ENCODE results near the gene FAM120B. TPM values are rescaled to one million over a fixed set of nuclear protein-coding genes. Genes with fewer than 3 reads are reported as not detected.

FAM120B gene
- total and polyA plus RNA-seq, 2 donors = 17.5 to 30.3 TPM

DNA sequence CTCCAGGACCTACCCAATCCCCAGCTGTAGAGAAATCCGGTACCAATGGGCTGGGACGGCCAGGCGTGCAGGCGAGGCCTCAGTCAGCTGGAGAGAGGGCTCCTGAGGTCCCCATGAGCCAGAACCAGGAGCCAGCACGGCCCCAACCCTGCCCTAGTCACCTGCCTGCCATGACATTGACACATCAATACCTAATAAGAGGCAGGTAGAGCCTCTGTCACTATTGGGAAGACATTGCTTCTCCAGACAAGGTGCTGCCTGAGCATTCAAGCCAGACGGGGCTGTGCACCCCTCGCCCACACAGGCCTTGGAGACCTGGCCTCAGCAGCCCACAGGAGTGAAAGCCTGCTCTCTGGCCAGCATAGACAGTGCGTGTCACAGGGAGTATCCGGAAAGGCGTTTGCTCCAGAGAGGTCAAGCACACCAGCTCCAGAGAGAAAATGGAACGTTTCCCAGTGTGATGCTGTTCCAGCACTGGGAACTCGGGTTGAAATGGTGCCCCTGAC, 19.1 kb upstream of the FAM120B start:
- WGBS = 70% methylated on average over 12 of the region's 12 CpGs
- Histone ChIP-seq H3K36me3 (ENCODE audit: insufficient read depth) (no peaks in the 10 kb centered on the region), H3K4me1 (ENCODE audit: insufficient read depth) (no peaks in the 10 kb centered on the region), H3K4me3 (ENCODE audit: low read depth, low read length) (no peak overlapping the region), H3K27ac (ENCODE audit: low read depth) (no peak overlapping the region)
- DNase-seq (ENCODE audit: extremely low spot score) = no peak

DNA sequence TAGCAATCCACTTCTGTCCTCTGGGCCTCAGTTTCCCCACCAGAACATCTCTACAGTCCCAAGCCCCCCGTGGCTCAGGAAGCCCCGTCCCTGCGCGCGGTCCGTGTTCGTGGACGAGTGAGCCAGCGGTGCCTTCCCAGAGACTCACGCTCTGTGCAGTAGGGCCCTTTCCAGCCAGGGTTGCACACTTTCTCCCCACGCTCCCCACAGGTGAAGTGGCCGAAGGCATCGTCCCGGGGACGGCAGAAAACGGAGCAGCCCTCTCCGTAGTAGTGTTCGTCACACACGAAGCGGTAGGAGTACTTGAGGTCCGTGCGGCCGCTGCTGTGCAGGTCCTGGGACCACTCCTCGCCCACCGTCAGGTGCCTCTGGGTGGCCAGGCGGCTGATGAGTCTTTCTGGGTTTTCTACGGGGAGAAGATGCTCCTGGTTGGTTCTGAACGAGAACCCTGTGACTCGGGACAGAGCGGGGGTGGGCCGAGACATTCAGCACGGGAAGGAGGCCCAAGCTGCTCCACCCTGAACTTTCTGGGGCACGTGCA, 18.4 kb upstream of the FAM120B start:
- H3K4me1 ChIP-seq (ENCODE audit: insufficient read depth) = no peaks in the 10 kb centered on the region
- no peak overlapping the region for H3K4me3 ChIP-seq (ENCODE audit: low read depth, low read length)
- WGBS = 82% methylated on average over 33 of the region's 33 CpGs
- DNase-seq (ENCODE audit: extremely low spot score) = no peak
- no peaks in the 10 kb centered on the region for H3K36me3 ChIP-seq (ENCODE audit: insufficient read depth)
- no peak overlapping the region for H3K27ac ChIP-seq (ENCODE audit: low read depth)

DNA sequence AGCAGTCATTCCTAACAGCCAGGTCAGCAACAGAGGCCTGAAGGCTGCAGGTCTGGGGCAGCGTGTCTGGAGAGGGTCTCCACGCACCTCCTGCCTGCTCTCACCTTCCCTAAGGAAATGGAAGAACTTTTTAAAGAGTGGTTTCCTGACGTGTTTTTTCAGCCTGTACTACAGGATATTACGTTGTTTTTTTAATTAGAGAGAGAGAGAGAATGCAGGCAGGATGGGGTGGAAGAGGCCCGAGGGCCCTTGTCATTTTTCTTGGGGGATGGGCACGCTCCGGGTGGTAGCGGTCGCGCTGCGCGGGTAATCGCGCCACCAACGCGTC, 17.7 kb upstream of the FAM120B start:
- no peak overlapping the region for H3K27ac ChIP-seq (ENCODE audit: low read depth)
- 38% methylated on average over 16 of the region's 16 CpGs for WGBS
- no peaks in the 10 kb centered on the region for H3K4me1 ChIP-seq (ENCODE audit: insufficient read depth)
- H3K4me3 ChIP-seq (ENCODE audit: low read depth, low read length) = peak overlapping the region; percentile 75
- H3K36me3 ChIP-seq (ENCODE audit: insufficient read depth) = no peaks in the 10 kb centered on the region
- no peak for DNase-seq (ENCODE audit: extremely low spot score)

DNA sequence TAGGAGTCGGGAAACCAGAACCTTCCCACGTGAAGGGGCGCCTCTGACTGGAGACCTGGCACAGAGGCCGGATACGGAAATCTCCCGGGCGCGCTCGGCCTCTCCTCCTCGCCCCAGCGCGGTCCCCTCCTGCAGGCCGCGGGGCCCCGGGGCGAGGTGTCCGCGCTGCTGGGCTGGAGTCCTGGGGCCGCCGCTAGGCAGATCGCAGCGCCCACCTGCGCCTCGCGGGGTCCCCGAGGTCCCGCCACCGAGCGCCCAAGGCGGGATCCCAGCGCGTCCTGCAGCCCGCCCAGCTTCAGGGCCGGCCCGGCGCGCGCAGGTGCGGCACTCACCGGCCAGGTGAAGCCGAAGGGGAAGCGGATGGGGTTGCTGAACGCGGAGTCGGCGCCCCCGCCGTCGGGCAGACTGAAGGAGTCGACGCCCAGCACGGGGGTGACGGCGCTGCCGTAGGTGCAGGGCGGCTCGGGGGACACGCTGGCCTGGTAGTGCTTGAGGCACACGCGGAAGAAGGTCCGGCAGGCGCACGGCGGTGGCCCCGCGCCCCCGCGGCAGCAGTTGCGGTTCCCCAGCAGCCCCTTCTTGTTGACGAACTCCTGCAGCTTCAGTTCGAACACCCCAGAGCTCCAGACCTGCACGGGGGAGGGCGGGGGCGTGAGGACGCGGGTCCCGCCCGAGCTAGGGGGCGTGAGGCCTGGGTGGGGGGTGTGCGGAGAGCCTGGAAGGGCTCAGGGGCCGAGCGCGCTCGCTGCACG, 17.2 kb upstream of the FAM120B start:
- Histone ChIP-seq H3K4me3 (ENCODE audit: low read depth, low read length) (peak overlapping the region; percentile 75), H3K27ac (ENCODE audit: low read depth) (no peak overlapping the region), H3K36me3 (ENCODE audit: insufficient read depth) (no peaks in the 10 kb centered on the region), H3K4me1 (ENCODE audit: insufficient read depth) (no peaks in the 10 kb centered on the region)
- DNase-seq (ENCODE audit: extremely low spot score) = no peak
- 9% methylated on average over 85 of the region's 85 CpGs for WGBS

DNA sequence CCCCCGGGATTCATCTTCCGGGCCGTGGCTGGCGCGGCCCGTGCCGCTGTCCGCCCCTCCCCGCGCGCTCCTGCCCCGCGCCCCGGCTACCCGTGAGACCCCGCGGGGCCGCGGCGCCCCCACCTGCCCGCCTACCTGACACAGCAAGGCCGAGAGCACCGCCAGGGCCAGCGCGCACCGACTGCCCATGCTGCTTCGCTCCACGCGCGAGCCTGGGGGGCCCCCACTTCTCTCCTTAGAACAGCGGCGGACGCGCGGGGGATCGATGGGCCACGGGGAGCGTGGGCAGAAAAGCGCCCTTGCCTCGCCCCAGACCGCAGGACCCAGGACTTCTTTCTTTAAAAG, 16.6 kb upstream of the FAM120B start:
- WGBS = under 1% methylated on average over 41 of the region's 41 CpGs
- Histone ChIP-seq H3K4me3 (ENCODE audit: low read depth, low read length) (peak overlapping the region; percentile 75), H3K36me3 (ENCODE audit: insufficient read depth) (no peaks in the 10 kb centered on the region), H3K4me1 (ENCODE audit: insufficient read depth) (no peaks in the 10 kb centered on the region), H3K27ac (ENCODE audit: low read depth) (peak overlapping the region; percentile 80)
- no peak for DNase-seq (ENCODE audit: extremely low spot score)

DNA sequence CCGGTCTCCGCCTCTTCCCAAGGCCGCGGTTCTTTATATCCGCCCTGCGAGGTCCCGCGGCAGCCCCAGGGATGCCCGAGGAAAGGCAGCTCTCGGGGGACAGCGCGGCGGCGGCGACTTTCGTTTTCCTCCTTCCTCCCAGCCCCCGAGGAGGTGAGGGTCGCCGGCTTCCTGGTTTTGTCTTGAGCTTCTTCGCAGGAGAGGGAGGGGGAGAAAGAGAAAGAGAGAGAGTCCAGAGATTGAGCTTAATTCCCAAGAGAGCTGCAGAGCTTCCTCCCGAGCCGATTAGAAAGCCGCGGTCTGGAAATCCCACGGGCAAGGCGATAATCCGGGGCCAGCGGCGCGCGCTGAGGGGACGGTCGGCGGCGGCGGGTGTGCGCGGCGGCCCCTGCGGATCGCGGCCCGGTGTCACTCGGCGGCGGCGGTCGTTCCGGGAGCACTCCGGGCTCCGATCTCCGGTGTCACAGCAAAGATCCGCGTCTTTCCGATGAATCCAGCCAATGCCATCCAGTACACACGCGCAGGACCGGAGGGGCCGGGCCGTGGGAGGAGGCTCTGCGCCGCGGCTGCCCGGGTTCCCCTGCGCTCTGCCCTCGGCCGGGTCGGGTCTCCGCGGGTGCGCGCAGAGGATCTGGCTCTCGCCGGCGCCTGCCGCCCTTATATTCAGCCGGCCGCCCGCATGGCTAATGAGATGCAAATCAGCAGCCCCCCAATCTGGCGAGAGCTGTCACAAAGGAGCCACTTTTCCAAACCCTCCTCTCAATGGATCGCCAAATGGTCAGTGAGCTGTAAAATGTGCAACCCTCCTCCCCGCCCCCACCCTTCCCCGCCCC, 16.0 kb upstream of the FAM120B start, which contains the start of gene DLL1:
Gene DLL1, minus strand, starts transcription at position 783 of the 833 bp plus-strand sequence. CDS start 939 bp downstream, outside the sequence.
- Histone ChIP-seq H3K4me1 (ENCODE audit: insufficient read depth) (no peaks in the 10 kb centered on the region), H3K36me3 (ENCODE audit: insufficient read depth) (no peaks in the 10 kb centered on the region), H3K4me3 (ENCODE audit: low read depth, low read length) (peak within 1 kb of the TSS; percentile 75), H3K27ac (ENCODE audit: low read depth) (peak within 1 kb of the TSS; percentile 93)
- no peak for DNase-seq (ENCODE audit: extremely low spot score)
- under 1% methylated on average over 83 of the region's 83 CpGs for WGBS

DNA sequence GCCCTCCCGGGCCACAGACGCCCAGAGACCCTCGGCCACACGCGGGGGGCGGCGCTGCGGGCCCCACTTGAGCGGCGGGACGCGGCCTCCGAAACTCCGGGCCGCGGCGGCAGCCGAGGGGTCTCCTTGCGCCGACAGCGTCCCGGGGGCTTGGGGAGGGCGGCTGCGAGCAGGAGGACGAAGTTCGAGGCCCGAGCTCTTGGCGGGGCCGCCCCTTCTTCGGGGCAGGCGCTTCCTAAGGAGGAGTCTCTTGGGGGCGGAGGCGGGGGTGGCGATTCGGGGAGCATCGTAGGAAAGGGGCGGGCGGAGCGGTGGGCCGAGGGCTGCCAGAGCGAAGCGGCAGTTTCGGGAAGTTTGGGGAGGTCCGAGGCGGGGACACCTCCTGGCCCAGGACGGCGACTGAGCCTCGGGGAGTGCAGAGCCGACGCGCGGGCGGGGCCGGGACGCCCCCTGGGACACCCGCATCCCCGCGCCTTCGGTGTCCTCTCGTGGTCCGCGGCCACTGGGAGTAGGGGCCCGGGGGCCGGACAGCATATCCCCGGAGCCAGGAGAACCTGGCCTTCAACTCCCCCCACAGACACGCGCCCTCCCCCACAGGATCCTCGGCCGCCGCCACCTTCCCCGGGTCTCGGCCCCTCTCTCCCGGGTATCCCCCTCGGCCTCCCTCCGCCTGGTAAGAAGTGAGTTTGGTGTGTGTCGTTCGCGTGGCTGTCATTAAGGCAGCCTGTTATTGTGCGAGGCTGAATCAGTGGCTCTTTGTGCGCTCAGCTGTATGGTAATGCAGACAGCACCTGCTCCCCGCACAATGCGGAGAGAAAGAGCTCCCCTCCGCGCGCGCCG, 15.1 kb upstream of the FAM120B start:
- Histone ChIP-seq H3K4me1 (ENCODE audit: insufficient read depth) (peaks cover 5% of the 10 kb centered on the region), H3K4me3 (ENCODE audit: low read depth, low read length) (peak overlapping the region; percentile 75), H3K36me3 (ENCODE audit: insufficient read depth) (no peaks in the 10 kb centered on the region), H3K27ac (ENCODE audit: low read depth) (peak overlapping the region; percentile 93)
- no peak for DNase-seq (ENCODE audit: extremely low spot score)
- WGBS = 2% methylated on average over 87 of the region's 87 CpGs

DNA sequence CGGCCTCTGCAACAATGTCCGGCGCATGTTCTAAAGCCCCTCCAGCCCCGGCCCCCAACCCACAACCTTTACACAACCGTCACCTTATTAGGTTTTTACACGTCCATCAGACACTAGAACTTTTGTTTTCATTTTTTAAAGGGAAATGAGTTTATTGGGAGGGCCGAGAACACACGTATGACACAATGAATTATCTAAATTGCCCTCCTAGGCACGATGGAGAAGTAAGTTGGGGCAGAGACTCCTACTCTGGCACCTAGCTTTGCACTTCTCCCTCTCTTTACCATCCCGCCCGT, 14.5 kb upstream of the FAM120B start:
- Histone ChIP-seq H3K4me3 (ENCODE audit: low read depth, low read length) (peak overlapping the region; percentile 75), H3K27ac (ENCODE audit: low read depth) (peak overlapping the region; percentile 93), H3K4me1 (ENCODE audit: insufficient read depth) (peaks cover 5% of the 10 kb centered on the region), H3K36me3 (ENCODE audit: insufficient read depth) (no peaks in the 10 kb centered on the region)
- 24% methylated on average over 11 of the region's 11 CpGs for WGBS
- DNase-seq (ENCODE audit: extremely low spot score) = no peak

DNA sequence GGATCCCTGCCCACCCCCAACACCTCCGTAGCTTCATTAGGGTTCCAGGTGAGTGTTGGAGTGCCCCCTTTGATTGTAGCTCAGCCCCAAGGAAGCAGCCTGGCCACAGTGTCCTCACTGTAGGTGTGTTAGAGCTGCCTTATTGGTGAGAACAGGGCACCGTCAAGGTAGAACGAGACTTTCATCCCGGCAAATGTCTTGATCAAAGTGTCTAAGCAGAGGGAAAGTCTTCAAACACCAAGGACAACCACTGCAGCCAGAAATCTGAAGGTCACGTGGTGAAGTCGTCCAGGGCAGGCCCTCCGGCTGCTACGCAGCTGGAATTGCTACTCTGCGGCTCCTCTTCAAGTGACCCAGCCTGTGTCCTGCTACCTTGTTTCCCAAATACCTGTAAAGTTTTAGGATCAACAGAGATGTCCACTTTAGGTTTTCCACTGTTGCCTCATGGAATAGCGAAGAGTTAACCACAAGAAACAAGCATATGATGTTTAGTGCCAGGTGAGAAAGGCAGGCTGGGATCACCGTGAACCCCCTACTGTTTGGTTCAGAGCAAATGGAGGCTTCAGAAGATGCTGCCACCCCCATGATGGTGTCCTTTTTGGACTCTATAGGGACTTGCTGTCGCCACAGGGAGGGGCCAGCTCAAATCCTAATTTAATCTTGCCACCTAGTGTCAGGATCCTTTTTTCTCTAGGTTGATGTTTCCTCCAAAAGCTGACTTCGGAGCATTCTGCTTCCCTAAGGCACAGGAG, 14.0 kb upstream of the FAM120B start:
- peaks cover 6% of the 10 kb centered on the region for H3K4me1 ChIP-seq (ENCODE audit: insufficient read depth)
- no peak overlapping the region for H3K27ac ChIP-seq (ENCODE audit: low read depth)
- DNase-seq (ENCODE audit: extremely low spot score) = no peak
- 23% methylated on average over 13 of the region's 13 CpGs for WGBS
- no peak overlapping the region for H3K4me3 ChIP-seq (ENCODE audit: low read depth, low read length)
- no peaks in the 10 kb centered on the region for H3K36me3 ChIP-seq (ENCODE audit: insufficient read depth)

DNA sequence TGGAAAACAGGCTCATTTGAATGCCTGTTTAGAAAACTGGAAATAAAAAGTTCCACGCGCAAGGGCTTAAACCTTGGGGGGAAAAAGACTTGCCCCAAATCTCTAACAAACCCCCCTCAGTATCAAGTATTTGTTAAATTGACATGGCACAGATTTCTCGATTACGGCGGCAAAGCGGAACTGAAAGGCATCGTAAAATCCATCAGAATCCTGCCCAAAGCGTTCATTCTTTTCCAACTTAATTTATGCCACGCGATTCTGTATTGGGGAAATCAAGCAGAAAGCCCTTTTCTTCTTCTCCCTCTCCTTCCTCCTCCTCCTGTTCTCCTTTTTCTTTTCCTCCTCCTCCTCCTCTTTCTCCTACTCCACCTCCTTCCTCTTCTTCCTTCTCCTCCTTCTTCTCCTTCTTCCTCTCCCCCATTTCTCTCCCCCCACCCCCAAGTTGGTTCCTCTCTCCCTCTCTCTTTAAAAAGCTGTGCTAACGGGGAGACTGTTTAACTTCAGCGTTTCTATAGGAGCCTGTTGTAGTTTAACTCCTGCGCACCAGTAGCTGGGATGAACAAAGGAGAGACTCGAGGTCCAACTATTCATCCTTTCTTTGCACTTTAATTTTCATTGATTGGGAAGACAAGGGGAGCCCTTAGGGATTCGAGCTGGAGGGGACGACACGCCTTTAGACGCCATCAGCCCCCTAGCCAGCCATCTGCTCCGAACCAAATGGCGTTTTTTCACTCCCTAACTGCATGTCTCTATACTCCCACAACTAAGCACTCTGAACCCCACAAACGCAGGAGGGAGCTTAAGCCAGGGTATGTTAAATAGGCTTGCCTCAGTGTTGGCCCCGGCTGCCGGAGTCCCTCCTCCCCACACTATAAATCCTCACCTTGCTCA, 13.0 kb upstream of the FAM120B start:
- DNase-seq (ENCODE audit: extremely low spot score) = no peak
- no peak overlapping the region for H3K27ac ChIP-seq (ENCODE audit: low read depth)
- 21% methylated on average over 23 of the region's 23 CpGs for whole genome bisulfite sequencing
- no peak overlapping the region for H3K4me3 ChIP-seq (ENCODE audit: low read depth, low read length)
- peaks cover 6% of the 10 kb centered on the region for H3K4me1 ChIP-seq (ENCODE audit: insufficient read depth)
- H3K36me3 ChIP-seq (ENCODE audit: insufficient read depth) = no peaks in the 10 kb centered on the region

DNA sequence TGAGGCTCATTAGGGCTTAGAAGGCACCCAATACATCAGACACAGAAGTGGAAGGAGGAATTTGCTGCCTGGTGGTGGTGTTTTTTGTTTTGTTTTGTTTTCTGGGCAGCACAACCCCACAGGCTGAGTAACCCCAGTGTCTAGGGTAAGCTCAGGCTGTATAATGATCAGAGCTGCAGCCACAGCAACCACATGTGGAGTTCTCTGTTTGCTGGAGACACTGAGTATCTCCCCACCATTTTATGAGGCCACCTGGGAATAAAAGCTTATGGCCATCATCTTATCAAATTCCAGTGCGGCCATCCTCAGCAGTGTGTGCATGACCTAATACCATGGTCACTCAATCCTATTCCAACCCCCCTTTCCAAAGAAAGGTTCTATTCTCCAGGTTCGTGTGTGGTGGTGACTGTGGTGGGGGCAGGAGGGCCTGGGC, 12.2 kb upstream of the FAM120B start:
- Histone ChIP-seq H3K4me1 (ENCODE audit: insufficient read depth) (peaks cover 6% of the 10 kb centered on the region), H3K36me3 (ENCODE audit: insufficient read depth) (no peaks in the 10 kb centered on the region), H3K27ac (ENCODE audit: low read depth) (no peak overlapping the region), H3K4me3 (ENCODE audit: low read depth, low read length) (no peak overlapping the region)
- no peak for DNase-seq (ENCODE audit: extremely low spot score)
- WGBS = 38% methylated on average over 2 of the region's 2 CpGs
